ENCODE data around the gene CLSTN3. TPM values are rescaled to one million over a fixed set of nuclear protein-coding genes. Genes with fewer than 3 reads are reported as not detected.

CLSTN3 gene
- total and polyA plus RNA-seq, 2 of the 8 experiments (the other 6 are each of a cell fraction or from before 2014, with no cell fraction given): 20.4 to 26.3 TPM

DNA sequence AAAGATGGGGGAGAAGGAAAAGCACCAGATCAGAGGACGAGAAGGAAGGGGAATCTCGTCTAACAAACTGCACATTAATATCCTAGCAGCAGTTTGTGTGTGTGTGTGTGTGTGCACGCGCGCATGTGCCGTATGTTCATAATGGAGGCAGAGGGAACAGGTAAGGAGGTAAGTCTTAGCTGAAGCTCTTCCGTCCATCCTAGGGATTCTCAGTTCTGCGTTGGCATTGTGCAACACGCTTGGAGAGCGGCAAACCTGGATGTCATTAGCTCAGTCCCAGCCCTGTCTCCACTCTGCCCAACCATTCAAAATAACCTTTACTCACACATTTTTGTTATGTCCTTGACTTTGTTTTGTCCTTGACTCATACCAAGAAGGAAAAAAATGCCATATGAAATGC lies 36.3 kb upstream of the CLSTN3 start:
- Histone ChIP-seq H3K14ac (ENCODE audit: insufficient read length) (no peak overlapping the region), H3K23ac (ENCODE audit: insufficient read length) (no peak overlapping the region), H3K4ac (replicated peaks; ENCODE audit: insufficient read length, low read depth, low read length) (no peak overlapping the region), H3K9ac (replicated peaks in 1 of 4; ENCODE audit: extremely low read depth in 1 of 4, low read depth in 3 of 4, low read length in 3 of 4) (no peak overlapping the region), H3K79me2 (ENCODE audit: control insufficient read depth in 1 of 2, insufficient read depth in 2 of 2, low read length in 2 of 2) (no peaks in the 10 kb centered on the region), H4K91ac (replicated peaks; ENCODE audit: insufficient read length, low read length) (no peak overlapping the region), H3K56ac (replicated peaks; ENCODE audit: insufficient read length, low read depth, low read length) (no peak overlapping the region), H2BK20ac (ENCODE audit: low read length) (no peak overlapping the region), H3K4me3 (ENCODE audit: extremely low read depth in 1 of 4, insufficient read depth in 2 of 4, low read depth in 3 of 4, low read length in 4 of 4) (no peak overlapping the region), H3K27me3 (replicated peaks in 1 of 4; ENCODE audit: control insufficient read depth in 3 of 4, extremely low read depth in 1 of 4, insufficient read depth in 3 of 4, low read length in 3 of 4) (no peaks in the 10 kb centered on the region; a peak in 1 of 7 replicates), H2AFZ (ENCODE audit: low read length) (no peak overlapping the region), H2AK5ac (ENCODE audit: low read depth, low read length) (peak overlapping the region; percentile 60), H2BK120ac (replicated peaks; ENCODE audit: low read depth, low read length) (no peak overlapping the region), H3K4me1 (replicated peaks in 1 of 4; ENCODE audit: control insufficient read depth in 3 of 4, insufficient read depth in 4 of 4, low read length in 3 of 4) (peaks cover 7 to 21% (median 16%) of the 10 kb centered on the region in 4 experiments), H3K79me1 (ENCODE audit: low read depth, low read length) (no peaks in the 10 kb centered on the region), H3K36me3 (ENCODE audit: control insufficient read depth in 2 of 4, insufficient read depth in 4 of 4, low read length in 3 of 4) (peaks cover 0 to 4% (median 0%) of the 10 kb centered on the region in 4 experiments; a peak in 1 of 8 replicates), H3K23me2 (ENCODE audit: low read depth, low read length) (peaks cover 1% of the 10 kb centered on the region; the same call in 1 of the 2 replicates), H4K20me1 (replicated peaks in 1 of 2; ENCODE audit: control insufficient read depth in 1 of 2, insufficient read depth in 2 of 2, low read length in 2 of 2) (peaks cover 0 to 3% of the 10 kb centered on the region in 2 experiments), H3K9me3 (ENCODE audit: insufficient read depth in 2 of 2, low read depth in 1 of 2, low read length in 1 of 2) (no peaks in the 10 kb centered on the region), H3K4me2 (ENCODE audit: insufficient read depth in 1 of 2, low read depth in 2 of 2, low read length in 2 of 2) (no peak overlapping the region), H3K27ac (ENCODE audit: low read depth, low read length) (no peak overlapping the region), H2BK5ac (ENCODE audit: low read depth, low read length) (peak overlapping the region; percentile 46; the same call in 1 of the 2 replicates), H2BK15ac (ENCODE audit: low read length) (no peak overlapping the region), H3K18ac (ENCODE audit: extremely low read depth, low read length) (no peak overlapping the region), H4K5ac (ENCODE audit: insufficient read length, low read depth, low read length) (no peak overlapping the region), H2BK12ac (ENCODE audit: low read depth, low read length) (peak overlapping the region; percentile 39; the same call in 1 of the 2 replicates), H4K8ac (ENCODE audit: extremely low read depth, insufficient read depth, low read length) (no peak overlapping the region)
- POLR2A ChIA-PET (ENCODE audit: partially characterized antibody): interaction anchor here (0.9 to 5.6 kb wide), 8 partner anchors 8 to 150 kb away, joined by 3 to 42 read pairs (median 3); partner anchors contain the start of genes C12orf57, C1RL, CLSTN3 and RNU7-1
- DNase-seq (ENCODE audit: low read depth in 1 of 2, low spot score in 2 of 2) (no peak), FAIRE-seq (no peak)
- WGBS, 2 experiments (ENCODE audit: extremely low coverage in 1 of 2, insufficient coverage in 1 of 2, insufficient read length in 1 of 2, insufficient replicate concordance in 2 of 2, low coverage in 1 of 2, low lambda C conversion rate in 2 of 2, missing lambda C conversion rate in 1 of 2): 91% methylated on average over 10 of the region's 10 CpGs; no CpG with 5 or more reads in 1 of the 2 experiments
- CTCF ChIA-PET (ENCODE audit: partially characterized antibody): interaction anchor here (0.8 to 4.0 kb wide), 13 partner anchors 14 to 170 kb away, joined by 3 to 34 read pairs (median 4); partner anchors contain the start of genes C1RL and C1S
- no peak for TF ChIP-seq SIRT6 (IDR thresholded peaks at IDR 0.05; ENCODE audit: low read length)
- TF ChIP-seq, protein P1, sequence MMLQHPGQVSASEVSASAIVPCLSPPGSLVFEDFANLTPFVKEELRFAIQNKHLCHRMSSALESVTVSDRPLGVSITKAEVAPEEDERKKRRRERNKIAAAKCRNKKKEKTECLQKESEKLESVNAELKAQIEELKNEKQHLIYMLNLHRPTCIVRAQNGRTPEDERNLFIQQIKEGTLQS (IDR thresholded peaks at IDR 0.05; ENCODE audit: insufficient read depth, low read depth, low read length): no peak
- TF ChIP-seq MAFK (IDR thresholded peaks at IDR 0.05; ENCODE audit: low read depth, low read length): no peak
- no peak for TF ChIP-seq SIN3A (conservative IDR thresholded peaks at IDR 0.05 in 1 of 2, IDR thresholded peaks at IDR 0.05 in 1 of 2; ENCODE audit: low read depth in 1 of 2, low read length in 2 of 2)
- no peak for TF ChIP-seq POU5F1 (IDR thresholded peaks at IDR 0.05; ENCODE audit: low read depth, low read length)
- TF ChIP-seq, protein P2, sequence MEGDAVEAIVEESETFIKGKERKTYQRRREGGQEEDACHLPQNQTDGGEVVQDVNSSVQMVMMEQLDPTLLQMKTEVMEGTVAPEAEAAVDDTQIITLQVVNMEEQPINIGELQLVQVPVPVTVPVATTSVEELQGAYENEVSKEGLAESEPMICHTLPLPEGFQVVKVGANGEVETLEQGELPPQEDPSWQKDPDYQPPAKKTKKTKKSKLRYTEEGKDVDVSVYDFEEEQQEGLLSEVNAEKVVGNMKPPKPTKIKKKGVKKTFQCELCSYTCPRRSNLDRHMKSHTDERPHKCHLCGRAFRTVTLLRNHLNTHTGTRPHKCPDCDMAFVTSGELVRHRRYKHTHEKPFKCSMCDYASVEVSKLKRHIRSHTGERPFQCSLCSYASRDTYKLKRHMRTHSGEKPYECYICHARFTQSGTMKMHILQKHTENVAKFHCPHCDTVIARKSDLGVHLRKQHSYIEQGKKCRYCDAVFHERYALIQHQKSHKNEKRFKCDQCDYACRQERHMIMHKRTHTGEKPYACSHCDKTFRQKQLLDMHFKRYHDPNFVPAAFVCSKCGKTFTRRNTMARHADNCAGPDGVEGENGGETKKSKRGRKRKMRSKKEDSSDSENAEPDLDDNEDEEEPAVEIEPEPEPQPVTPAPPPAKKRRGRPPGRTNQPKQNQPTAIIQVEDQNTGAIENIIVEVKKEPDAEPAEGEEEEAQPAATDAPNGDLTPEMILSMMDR (IDR thresholded peaks at IDR 0.05; ENCODE audit: control extremely low read depth in 1 of 3, insufficient read depth in 1 of 3, low read depth in 1 of 3, low read length in 3 of 3): no peak
- TF ChIP-seq CBX8 (IDR thresholded peaks at IDR 0.05; ENCODE audit: borderline replicate concordance, low read depth, low read length): no peak
- no peak for TF ChIP-seq SP2 (IDR thresholded peaks at IDR 0.05; ENCODE audit: low read length)
- no peak for TF ChIP-seq SP1 (IDR thresholded peaks at IDR 0.05; ENCODE audit: low read depth, low read length)
- TF ChIP-seq CHD2 (IDR thresholded peaks at IDR 0.05; ENCODE audit: low read length): no peak
